ENCODE results near the gene ANKRD10.

The ANKRD10 gene

GRCh38 chr13:110869231-110869804 is 45.6 kb downstream of the ANKRD10 start:
- no peak for DNase-seq (ENCODE audit: low read depth)
- H3K4me3 ChIP-seq (ENCODE audit: low read length): peak overlapping the region; percentile 52
- no peak for TF ChIP-seq CTCF (conservative IDR thresholded peaks at IDR 0.05; ENCODE audit: low read length)

GRCh38 chr13:110868720-110869119 is 46.1 kb downstream of the ANKRD10 start:
- H3K4me3 ChIP-seq (ENCODE audit: low read length): no peak overlapping the region

GRCh38 chr13:110867380-110867779 is 47.5 kb downstream of the ANKRD10 start:
- H3K4me3 ChIP-seq (ENCODE audit: low read length): no peak overlapping the region
- no peak for TF ChIP-seq CTCF (conservative IDR thresholded peaks at IDR 0.05; ENCODE audit: low read length)
- DNase-seq (ENCODE audit: low read depth): no peak

More at GRCh38 chr13:110868720-110869119, 46.1 kb downstream of the ANKRD10 start:
- DNase-seq (ENCODE audit: low read depth): no peak
- TF ChIP-seq CTCF (conservative IDR thresholded peaks at IDR 0.05; ENCODE audit: low read length): no peak

- no peak for DNase-seq (ENCODE audit: low read depth)
- H3K4me3 ChIP-seq (ENCODE audit: low read length): no peak overlapping the region
- no peak for TF ChIP-seq CTCF (conservative IDR thresholded peaks at IDR 0.05; ENCODE audit: low read length)
These were observed 48.2 kb downstream of the ANKRD10 start for GRCh38 chr13:110866491-110867170.

- TF ChIP-seq CTCF (conservative IDR thresholded peaks at IDR 0.05; ENCODE audit: low read length): no peak
- no peak for DNase-seq (ENCODE audit: low read depth)
- H3K4me3 ChIP-seq (ENCODE audit: low read length): no peak overlapping the region
These were observed 51.2 kb downstream of the ANKRD10 start for GRCh38 chr13:110863685-110864084.

- no peak overlapping the region for H3K4me3 ChIP-seq (ENCODE audit: low read length)
- DNase-seq (ENCODE audit: low read depth): no peak
- no peak for TF ChIP-seq CTCF (conservative IDR thresholded peaks at IDR 0.05; ENCODE audit: low read length)
These were observed 53.9 kb downstream of the ANKRD10 start for GRCh38 chr13:110860983-110861382.
